GM10266 (cell line): ENCODE data around the gene DSC2.

Experiments
- DNase-seq: peaks from one replicate; pipeline ENCODE4 v3.0.0; 2012; ENCODE audit errors: extremely low spot score
- TF ChIP-seq, protein P1 (sequence below): IDR thresholded peaks from 2 replicates; pipeline ENCODE4 v1.5.1; 2012; ENCODE audit warnings: mild to moderate bottlenecking, low read depth; ENCODE audit not compliant: control insufficient read depth, insufficient read depth; ENCODE audit errors: missing control alignments

The DSC2 gene

DNA sequence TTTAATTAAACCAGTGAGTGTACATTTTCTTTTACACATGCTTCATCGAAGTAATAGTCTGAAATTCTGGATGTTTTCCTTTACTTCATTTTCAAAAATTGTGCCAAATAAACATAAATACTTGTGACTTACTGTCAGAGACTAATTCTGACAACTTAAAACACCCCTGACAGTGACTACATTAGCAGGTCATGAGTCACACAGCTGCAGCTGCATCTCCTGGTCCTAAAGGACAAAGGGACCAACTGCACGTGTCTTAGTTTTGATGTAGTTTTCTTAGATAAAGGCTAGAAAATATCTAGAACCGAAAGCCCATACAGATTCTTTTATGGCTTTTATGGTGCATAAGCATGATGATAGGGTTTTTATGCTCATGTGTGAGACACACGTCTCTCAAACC is 30.0 kb downstream of the DSC2 start:
- TF ChIP-seq, protein P1, sequence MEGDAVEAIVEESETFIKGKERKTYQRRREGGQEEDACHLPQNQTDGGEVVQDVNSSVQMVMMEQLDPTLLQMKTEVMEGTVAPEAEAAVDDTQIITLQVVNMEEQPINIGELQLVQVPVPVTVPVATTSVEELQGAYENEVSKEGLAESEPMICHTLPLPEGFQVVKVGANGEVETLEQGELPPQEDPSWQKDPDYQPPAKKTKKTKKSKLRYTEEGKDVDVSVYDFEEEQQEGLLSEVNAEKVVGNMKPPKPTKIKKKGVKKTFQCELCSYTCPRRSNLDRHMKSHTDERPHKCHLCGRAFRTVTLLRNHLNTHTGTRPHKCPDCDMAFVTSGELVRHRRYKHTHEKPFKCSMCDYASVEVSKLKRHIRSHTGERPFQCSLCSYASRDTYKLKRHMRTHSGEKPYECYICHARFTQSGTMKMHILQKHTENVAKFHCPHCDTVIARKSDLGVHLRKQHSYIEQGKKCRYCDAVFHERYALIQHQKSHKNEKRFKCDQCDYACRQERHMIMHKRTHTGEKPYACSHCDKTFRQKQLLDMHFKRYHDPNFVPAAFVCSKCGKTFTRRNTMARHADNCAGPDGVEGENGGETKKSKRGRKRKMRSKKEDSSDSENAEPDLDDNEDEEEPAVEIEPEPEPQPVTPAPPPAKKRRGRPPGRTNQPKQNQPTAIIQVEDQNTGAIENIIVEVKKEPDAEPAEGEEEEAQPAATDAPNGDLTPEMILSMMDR, result no peak
- no peak for DNase-seq

DNA sequence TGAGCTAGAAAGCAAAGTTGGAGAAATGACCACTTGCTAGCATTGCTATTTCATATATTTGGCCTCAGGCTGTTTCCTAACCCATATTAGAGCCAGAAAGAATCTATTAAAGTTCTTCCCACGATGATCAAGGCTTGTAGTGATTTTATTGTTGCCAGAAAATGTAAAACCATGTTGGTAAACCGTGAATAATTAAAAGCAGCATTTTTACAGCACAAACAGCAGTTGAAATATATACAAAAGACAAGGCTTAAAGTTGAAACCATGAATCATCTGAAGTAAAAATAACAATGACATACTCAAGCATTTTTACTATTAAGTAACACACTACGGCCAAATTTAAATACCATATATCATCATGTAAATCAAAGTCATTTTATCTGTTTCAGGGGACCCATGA is 32.0 kb downstream of the DSC2 start:
- TF ChIP-seq, protein P1, result no peak
- no peak for DNase-seq

DNA sequence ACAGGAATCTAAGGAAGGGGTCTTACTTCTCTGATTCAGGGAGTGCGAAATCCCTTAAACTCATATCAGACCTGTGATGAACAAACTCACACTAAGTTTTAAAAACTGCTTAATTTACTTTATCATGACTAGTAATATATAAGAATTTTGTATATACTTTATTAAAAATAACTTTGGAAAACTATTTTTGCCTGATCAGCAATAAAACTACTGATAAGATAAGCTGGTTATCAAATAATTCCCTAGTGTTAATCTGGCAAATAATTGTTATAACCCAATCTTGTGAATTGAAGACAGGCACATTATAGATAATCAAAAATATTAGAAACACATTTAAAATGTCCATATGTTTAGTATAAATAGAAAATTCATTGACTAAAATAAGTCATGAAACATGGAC is 36.0 kb downstream of the DSC2 start:
- TF ChIP-seq, protein P1, result no peak
- DNase-seq, result no peak

DNA sequence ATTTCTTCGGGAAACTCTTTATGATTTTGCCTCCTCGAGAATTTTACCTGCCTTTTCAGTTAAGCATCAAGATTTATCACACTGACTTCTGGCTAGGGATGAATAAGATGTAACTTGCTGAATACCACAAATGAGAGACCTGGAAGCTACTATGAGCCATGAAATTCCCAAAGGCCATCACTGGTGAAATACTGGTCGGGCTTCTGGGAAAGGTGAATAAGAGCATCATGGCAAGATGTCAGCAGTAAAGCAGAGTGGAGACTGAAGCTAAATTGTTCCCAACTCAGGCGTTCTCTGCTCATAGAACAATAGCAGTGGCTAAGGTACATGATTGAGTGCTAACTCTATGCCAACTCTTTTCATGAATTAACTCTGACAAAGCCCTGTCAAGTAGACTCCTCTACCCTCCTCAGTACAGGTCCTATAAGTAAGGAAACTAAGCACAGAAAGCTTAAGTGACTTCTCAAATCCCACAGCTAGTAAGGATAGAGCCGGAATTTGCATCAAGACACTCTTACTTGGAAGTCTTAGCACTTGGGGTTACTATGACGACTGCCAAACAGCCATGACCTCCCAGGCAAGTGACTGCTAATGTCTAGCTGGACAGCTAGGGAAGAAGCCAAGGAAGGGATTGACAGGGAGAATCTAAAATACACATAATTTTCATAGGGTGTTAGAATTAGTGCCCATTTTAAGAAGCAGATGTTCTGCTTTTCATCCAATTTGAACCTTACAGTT is 37.0 kb downstream of the DSC2 start:
- TF ChIP-seq, protein P1, result no peak
- no peak for DNase-seq

DNA sequence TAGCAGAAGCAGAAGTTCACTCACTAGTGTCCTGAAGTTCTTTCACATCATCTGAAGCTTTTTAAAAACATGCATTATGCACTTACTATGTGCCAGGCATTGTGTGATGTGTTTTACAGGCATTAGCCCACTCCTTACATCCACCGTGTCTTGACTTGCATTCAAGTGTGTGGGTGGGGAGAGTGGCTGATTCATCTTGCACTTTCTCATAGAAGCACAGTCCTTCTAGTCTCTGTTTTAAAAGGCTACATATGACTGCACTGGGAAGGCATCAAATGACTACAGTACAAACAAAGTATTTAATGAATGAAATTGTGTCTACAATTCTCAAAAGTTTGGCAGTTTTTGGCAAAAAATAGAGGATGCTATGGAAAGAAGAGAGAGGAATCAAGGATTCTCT is 38.1 kb downstream of the DSC2 start:
- DNase-seq, result peak; percentile 26
- TF ChIP-seq, protein P1, result no peak

DNA sequence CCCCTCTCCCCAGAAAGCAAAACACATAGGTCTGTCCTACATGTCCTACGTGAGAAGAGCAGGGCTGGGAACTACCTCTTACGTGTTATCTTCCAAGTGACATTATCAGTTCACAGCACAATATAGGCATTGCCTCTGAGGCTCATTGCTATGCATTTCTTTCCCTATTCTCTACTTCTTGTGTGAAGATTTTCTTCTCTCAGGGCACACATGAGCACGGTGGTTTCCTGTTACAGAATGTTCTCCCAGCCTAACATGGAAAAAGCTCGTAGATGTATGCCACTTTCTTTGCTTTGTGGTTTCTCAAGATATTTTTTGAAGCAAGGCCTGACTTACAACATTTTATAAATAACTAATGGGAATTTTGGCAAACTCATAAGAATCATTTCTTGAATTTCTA is 40.3 kb downstream of the DSC2 start:
- peak; percentile 17 for DNase-seq
- TF ChIP-seq, protein P1, result no peak

DNA sequence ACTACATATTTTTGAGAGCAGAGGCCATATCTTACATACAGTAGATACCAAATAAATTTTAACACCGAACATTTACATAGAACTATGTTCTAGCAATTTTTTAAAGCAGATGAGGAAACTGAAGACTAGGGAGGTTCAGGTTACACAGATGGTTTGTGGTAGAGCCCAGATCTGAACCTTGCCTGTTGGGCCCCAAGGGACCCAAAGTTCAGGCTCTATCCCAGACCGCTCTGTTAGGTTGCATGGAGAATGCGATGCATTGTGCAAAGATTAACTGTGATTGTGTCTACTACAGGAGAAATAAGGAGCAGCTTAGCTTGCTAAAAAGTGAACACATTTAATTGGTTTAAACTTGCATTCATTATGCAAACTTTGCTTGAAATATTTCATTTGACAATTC is 43.3 kb downstream of the DSC2 start:
- no peak for DNase-seq
- TF ChIP-seq, protein P1, result no peak
